IPS-20b (cell line): Measurements from ENCODE around the gene ESRP2.

Experiments used
- H3K27ac ChIP-seq: one replicate; pipeline ENCODE4 v1.5.1; 2013; ENCODE audit warnings: low read length
- H3K27me3 ChIP-seq: 2 replicates; pipeline ENCODE4 v1.6.1; 2013; ENCODE audit warnings: mild to moderate bottlenecking, low read length, inconsistent platforms; ENCODE audit not compliant: insufficient read depth
- H3K36me3 ChIP-seq: 2 replicates; pipeline ENCODE4 v1.6.1; 2013; ENCODE audit warnings: low read depth, mild to moderate bottlenecking, inconsistent platforms, low read length, moderate library complexity; ENCODE audit not compliant: insufficient read depth
- H3K4me1 ChIP-seq: 2 replicates; pipeline ENCODE4 v1.6.1; 2013; ENCODE audit warnings: mild to moderate bottlenecking, control low read depth, inconsistent platforms, low read length, moderate library complexity; ENCODE audit not compliant: insufficient read depth
- H3K4me3 ChIP-seq: 2 replicates; pipeline ENCODE4 v1.5.1; 2013; ENCODE audit warnings: mild to moderate bottlenecking, low read length, inconsistent platforms
- H3K9ac ChIP-seq: 2 replicates; pipeline ENCODE4 v1.6.1; 2013; ENCODE audit warnings: low read depth, mild to moderate bottlenecking, inconsistent platforms, low read length, moderate library complexity
- H3K9me3 ChIP-seq: 2 replicates; pipeline ENCODE4 v1.6.1; 2013; ENCODE audit warnings: mild to moderate bottlenecking, low read depth, low read length, inconsistent platforms; ENCODE audit not compliant: insufficient read depth

ESRP2 gene

DNA sequence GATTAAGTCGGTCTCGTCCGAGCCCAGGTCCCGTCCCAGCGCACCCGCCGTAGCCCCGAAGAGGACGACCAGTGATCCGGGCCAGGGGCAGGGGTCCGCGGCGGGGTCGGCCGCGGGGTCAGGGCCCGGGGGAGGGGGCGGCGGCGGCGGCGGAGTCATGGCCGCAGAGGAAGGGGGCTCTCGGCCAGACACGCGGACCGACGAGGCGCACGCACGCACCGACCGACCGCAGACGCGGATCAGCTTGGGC, at the start of gene ESRP2:
Gene ESRP2, minus strand, starts transcription at position 241 of the 250 bp plus-strand sequence. Its CDS starts 82 bp downstream, at position 159.
- Histone ChIP-seq H3K9ac (peak within 1 kb of the TSS; percentile 92), H3K27me3 (peaks cover 43% of the 10 kb centered on the region), H3K4me3 (peak within 1 kb of the TSS; percentile 76), H3K4me1 (peaks cover 8% of the 10 kb centered on the region; the same call in 1 of the 2 replicates), H3K27ac (peak within 1 kb of the TSS; percentile 7), H3K36me3 (peaks cover 26% of the 10 kb centered on the region), H3K9me3 (no peaks in the 10 kb centered on the region)

DNA sequence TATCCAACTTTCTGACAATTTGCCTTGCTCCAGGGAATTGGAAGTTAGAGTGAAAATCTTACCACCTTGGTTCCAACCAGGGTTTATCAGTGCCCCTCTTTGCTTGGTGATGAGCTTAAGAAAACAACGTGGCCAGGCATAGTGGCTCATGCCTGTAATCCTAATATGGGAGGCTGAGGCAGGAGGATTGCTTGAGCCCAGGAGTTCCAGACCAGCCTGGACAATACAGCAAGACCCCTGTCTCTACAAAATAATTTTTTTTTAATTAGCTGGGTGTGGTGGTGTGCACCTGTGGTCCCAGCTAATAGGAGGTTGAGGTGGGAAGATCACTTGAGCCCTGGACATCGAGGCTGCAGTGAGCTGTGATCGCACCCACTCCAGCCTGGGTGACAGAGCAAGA, 49.8 kb upstream of the ESRP2 start:
- H3K4me3 ChIP-seq: no peak overlapping the region
- no peaks in the 10 kb centered on the region for H3K4me1 ChIP-seq
- no peaks in the 10 kb centered on the region for H3K9me3 ChIP-seq
- H3K27me3 ChIP-seq: no peaks in the 10 kb centered on the region
- H3K9ac ChIP-seq: no peak overlapping the region
- H3K27ac ChIP-seq: no peak overlapping the region
- H3K36me3 ChIP-seq: peaks cover 37% of the 10 kb centered on the region

DNA sequence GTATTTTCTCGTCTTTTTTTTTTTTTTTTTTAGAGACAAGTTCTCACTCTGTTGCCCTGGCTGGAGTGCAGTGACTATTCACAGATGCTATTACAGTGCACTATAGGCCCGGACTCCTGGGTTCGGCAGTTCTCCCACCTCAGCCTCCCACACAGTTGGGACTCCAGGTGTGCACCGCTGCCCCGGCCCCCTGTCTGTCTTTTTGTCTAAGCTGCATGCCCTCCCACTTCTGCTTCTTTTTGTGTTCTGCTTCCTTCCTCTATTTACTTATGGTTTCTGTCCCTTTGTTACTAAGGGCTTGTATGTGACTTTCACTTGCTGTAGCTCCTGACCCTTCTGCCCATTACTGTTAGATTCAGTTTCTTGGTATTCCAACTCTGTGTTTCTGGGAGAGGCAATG, 48.9 kb upstream of the ESRP2 start:
- Histone ChIP-seq H3K27ac (no peak overlapping the region), H3K27me3 (no peaks in the 10 kb centered on the region), H3K9me3 (no peaks in the 10 kb centered on the region), H3K9ac (no peak overlapping the region), H3K4me1 (no peaks in the 10 kb centered on the region), H3K4me3 (no peak overlapping the region), H3K36me3 (peaks cover 35% of the 10 kb centered on the region)

GRCh38 chr16:68283801-68284598, 48.1 kb upstream of the ESRP2 start:
- Histone ChIP-seq H3K4me1 (no peaks in the 10 kb centered on the region), H3K9me3 (no peaks in the 10 kb centered on the region), H3K36me3 (peaks cover 28% of the 10 kb centered on the region), H3K9ac (no peak overlapping the region), H3K4me3 (no peak overlapping the region), H3K27me3 (no peaks in the 10 kb centered on the region), H3K27ac (no peak overlapping the region)

DNA sequence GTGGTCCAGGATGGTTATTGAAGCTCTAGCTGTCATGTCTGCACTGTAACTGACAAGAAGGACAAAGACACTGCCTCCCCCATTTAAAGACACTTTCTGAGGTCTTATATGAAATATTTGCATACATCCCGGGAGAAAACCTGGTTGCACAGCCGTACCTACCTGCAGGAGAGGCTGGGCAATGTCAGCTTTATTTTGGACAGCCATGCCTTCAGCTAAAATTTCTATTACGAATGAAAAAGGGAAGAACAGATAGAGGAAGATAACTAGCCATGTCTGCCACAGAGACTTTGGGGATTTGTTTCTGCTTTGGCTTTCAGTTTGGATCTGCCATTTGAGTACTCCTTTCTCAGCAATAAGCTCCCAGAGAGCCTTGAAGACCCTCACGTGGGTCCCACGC, 47.4 kb upstream of the ESRP2 start:
- Histone ChIP-seq H3K4me1 (no peaks in the 10 kb centered on the region), H3K9me3 (no peaks in the 10 kb centered on the region), H3K4me3 (no peak overlapping the region), H3K36me3 (peaks cover 28% of the 10 kb centered on the region), H3K9ac (no peak overlapping the region), H3K27ac (no peak overlapping the region), H3K27me3 (no peaks in the 10 kb centered on the region)

GRCh38 chr16:68282064-68282452, 46.1 kb upstream of the ESRP2 start:
- Histone ChIP-seq H3K4me1 (no peaks in the 10 kb centered on the region), H3K9ac (no peak overlapping the region), H3K4me3 (no peak overlapping the region), H3K36me3 (peaks cover 15% of the 10 kb centered on the region; the same call in 1 of the 2 replicates), H3K9me3 (no peaks in the 10 kb centered on the region), H3K27ac (no peak overlapping the region), H3K27me3 (no peaks in the 10 kb centered on the region)

DNA sequence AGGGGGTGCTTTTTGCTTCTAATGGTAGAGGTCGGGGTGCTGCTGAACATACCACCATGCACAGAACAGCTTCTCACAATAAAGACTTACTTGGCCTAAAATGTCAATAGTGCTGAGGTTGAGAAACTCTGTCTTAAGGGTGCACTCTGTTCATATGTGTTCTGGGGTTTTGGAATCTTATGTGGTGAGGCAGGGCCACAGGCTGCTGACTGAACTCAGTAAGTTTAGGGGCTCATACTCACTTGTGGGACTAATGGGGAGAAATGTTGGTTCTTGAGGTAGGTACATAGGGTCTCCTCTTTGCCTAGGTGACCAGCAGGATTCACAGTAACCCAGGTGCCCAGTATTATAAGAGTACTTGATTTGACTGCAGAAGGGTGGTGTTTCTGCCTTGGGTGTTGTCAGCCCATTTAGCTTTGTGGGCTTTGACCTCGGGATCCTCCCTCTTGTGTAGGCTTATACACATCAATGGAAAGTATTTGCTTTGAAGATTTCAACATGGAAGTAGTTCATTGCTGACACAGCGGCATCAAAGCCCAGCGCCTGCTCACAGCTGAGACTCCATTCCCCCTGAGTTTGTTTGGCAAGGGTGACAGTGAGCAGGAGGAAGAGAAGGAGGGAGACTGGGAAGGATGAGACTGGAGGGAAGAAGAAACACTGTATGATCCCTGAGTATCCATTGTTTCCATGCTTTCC, 45.6 kb upstream of the ESRP2 start:
- H3K4me1 ChIP-seq: no peaks in the 10 kb centered on the region
- H3K27ac ChIP-seq: no peak overlapping the region
- H3K4me3 ChIP-seq: no peak overlapping the region
- peaks cover 15% of the 10 kb centered on the region; the same call in 1 of the 2 replicates for H3K36me3 ChIP-seq
- no peak overlapping the region for H3K9ac ChIP-seq
- no peaks in the 10 kb centered on the region for H3K27me3 ChIP-seq
- no peaks in the 10 kb centered on the region for H3K9me3 ChIP-seq

- Histone ChIP-seq H3K4me1 (no peaks in the 10 kb centered on the region), H3K4me3 (no peak overlapping the region), H3K27me3 (no peaks in the 10 kb centered on the region), H3K9ac (no peak overlapping the region), H3K36me3 (peaks cover 11% of the 10 kb centered on the region; the same call in 1 of the 2 replicates), H3K9me3 (no peaks in the 10 kb centered on the region), H3K27ac (no peak overlapping the region)
Observed at GRCh38 chr16:68279726-68280558, 44.0 kb upstream of the ESRP2 start.

GRCh38 chr16:68276223-68276622, 40.3 kb upstream of the ESRP2 start:
- Histone ChIP-seq H3K9ac (no peak overlapping the region), H3K27ac (no peak overlapping the region), H3K9me3 (no peaks in the 10 kb centered on the region), H3K27me3 (no peaks in the 10 kb centered on the region), H3K4me3 (no peak overlapping the region), H3K36me3 (peaks cover 16% of the 10 kb centered on the region; the same call in 1 of the 2 replicates), H3K4me1 (no peaks in the 10 kb centered on the region)

GRCh38 chr16:68275611-68276191, 39.8 kb upstream of the ESRP2 start:
- Histone ChIP-seq H3K27me3 (no peaks in the 10 kb centered on the region), H3K4me3 (no peak overlapping the region), H3K4me1 (no peaks in the 10 kb centered on the region), H3K36me3 (peaks cover 14% of the 10 kb centered on the region; the same call in 1 of the 2 replicates), H3K27ac (no peak overlapping the region), H3K9me3 (no peaks in the 10 kb centered on the region), H3K9ac (no peak overlapping the region)

GRCh38 chr16:68274441-68274840, 38.5 kb upstream of the ESRP2 start:
- H3K27me3 ChIP-seq: no peaks in the 10 kb centered on the region
- H3K27ac ChIP-seq: no peak overlapping the region
- H3K36me3 ChIP-seq: peaks cover 14% of the 10 kb centered on the region; the same call in 1 of the 2 replicates
- no peak overlapping the region for H3K9ac ChIP-seq
- no peaks in the 10 kb centered on the region for H3K4me1 ChIP-seq
- no peaks in the 10 kb centered on the region for H3K9me3 ChIP-seq
- no peak overlapping the region for H3K4me3 ChIP-seq
